ENCODE results near the gene HEATR9.

DNA sequence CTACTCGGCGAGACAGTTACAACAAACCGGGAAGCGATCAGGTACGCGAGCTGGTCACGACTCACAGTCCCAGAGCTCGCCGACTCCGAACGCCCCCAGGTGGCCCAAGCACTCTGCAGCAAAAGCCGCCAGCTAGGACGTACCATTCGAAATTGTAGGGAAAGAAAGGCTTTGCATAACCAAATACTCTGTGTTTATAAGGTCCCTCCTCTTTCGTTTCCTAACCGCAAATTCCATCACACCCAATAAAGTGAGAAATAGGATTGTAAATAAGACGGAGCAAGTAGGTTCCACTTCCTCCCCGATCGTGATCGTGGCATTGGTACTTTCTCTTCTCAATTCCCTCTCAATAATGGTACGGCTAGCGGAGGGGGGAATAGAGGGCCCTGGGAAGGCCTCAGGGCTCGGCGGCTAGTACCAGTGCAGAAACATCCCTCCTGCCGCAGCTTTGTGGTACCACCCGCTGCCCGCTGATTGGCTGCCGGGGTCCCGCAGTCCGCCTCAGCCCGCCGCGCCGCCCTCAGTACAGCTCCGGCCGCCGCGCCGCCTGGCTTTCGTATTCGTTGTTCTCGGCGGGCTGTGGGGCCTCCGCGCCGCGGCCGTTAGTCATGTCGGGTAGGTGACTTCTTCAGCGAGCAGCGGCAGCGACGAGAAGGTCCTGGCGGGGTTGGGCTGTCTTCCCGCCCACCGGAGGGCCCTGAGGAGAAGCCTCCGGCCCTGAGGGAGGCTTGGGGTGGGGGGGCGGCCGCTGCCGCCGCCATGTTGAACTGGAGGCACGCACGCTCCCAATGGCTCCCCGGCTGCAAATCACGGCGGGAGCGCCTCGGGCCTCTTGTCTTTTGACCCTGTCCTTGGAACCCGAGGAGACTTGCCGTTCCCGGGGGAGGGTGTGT is 59.5 kb downstream of the HEATR9 start, which contains the start of gene TAF15:
- TF ChIP-seq, protein P1, sequence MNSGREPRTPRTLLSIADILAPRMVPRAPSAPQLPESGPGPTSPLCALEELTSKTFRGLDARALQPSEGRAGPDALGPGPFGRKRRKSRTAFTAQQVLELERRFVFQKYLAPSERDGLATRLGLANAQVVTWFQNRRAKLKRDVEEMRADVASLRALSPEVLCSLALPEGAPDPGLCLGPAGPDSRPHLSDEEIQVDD (CRISPR knock-in tag; IDR thresholded peaks at IDR 0.05; ENCODE audit: borderline replicate concordance): no peak; the same call in 1 of the 2 replicates
- TF ChIP-seq, protein P2, sequence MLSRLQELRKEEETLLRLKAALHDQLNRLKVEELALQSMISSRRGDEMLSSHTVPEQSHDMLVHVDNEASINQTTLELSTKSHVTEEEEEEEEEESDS (CRISPR knock-in tag; IDR thresholded peaks at IDR 0.05; ENCODE audit: borderline replicate concordance): no peak
- TF ChIP-seq, protein P3, sequence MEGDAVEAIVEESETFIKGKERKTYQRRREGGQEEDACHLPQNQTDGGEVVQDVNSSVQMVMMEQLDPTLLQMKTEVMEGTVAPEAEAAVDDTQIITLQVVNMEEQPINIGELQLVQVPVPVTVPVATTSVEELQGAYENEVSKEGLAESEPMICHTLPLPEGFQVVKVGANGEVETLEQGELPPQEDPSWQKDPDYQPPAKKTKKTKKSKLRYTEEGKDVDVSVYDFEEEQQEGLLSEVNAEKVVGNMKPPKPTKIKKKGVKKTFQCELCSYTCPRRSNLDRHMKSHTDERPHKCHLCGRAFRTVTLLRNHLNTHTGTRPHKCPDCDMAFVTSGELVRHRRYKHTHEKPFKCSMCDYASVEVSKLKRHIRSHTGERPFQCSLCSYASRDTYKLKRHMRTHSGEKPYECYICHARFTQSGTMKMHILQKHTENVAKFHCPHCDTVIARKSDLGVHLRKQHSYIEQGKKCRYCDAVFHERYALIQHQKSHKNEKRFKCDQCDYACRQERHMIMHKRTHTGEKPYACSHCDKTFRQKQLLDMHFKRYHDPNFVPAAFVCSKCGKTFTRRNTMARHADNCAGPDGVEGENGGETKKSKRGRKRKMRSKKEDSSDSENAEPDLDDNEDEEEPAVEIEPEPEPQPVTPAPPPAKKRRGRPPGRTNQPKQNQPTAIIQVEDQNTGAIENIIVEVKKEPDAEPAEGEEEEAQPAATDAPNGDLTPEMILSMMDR (CRISPR knock-in tag; IDR thresholded peaks at IDR 0.05): peak; percentile 87
- peak; percentile 99 for TF ChIP-seq TAF1 (CRISPR knock-in tag; IDR thresholded peaks at IDR 0.05)
- no peak; the same call in 1 of the 2 replicates for TF ChIP-seq MAF1 (CRISPR knock-in tag; IDR thresholded peaks at IDR 0.05; ENCODE audit: borderline replicate concordance)
- TF ChIP-seq SP2 (CRISPR knock-in tag; IDR thresholded peaks at IDR 0.05): peak; percentile 67
- TF ChIP-seq RFXAP (CRISPR knock-in tag; IDR thresholded peaks at IDR 0.05; ENCODE audit: borderline replicate concordance): peak; percentile 75; the same call in 1 of the 2 replicates
- TF ChIP-seq JUND (CRISPR knock-in tag; IDR thresholded peaks at IDR 0.05): no peak
- TF ChIP-seq PCBP1 (IDR thresholded peaks at IDR 0.05; ENCODE audit: borderline replicate concordance, low read depth, low read length): no peak
- peak; percentile 89 for TF ChIP-seq ETV6 (CRISPR knock-in tag; conservative IDR thresholded peaks at IDR 0.05)
- TF ChIP-seq, protein P4, sequence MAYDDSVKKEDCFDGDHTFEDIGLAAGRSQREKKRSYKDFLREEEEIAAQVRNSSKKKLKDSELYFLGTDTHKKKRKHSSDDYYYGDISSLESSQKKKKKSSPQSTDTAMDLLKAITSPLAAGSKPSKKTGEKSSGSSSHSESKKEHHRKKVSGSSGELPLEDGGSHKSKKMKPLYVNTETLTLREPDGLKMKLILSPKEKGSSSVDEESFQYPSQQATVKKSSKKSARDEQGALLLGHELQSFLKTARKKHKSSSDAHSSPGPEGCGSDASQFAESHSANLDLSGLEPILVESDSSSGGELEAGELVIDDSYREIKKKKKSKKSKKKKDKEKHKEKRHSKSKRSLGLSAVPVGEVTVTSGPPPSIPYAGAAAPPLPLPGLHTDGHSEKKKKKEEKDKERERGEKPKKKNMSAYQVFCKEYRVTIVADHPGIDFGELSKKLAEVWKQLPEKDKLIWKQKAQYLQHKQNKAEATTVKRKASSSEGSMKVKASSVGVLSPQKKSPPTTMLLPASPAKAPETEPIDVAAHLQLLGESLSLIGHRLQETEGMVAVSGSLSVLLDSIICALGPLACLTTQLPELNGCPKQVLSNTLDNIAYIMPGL (CRISPR knock-in tag; IDR thresholded peaks at IDR 0.05; ENCODE audit: borderline replicate concordance in 1 of 2, low read depth in 1 of 2): peak; percentile 77 to 83
- peak in 1 of 2 experiments; percentile 19; a peak in 1 of 4 replicates for TF ChIP-seq KLF16 (CRISPR knock-in tag; IDR thresholded peaks at IDR 0.05)

Measured in HepG2 (cell line).